Ramos (cell line): ENCODE data around the gene SMARCA5.

Source experiments
- in situ Hi-C: fragments of 300-500 bp; cut with MboI; formaldehyde crosslinking; loops from one replicate; pipeline ENCODE4 v1.14.3; 2022; ENCODE audit warnings: low sequenced_read_pairs; ENCODE audit not compliant: unreplicated experiment

The SMARCA5 gene

GRCh38 chr4:143606480-143606879, 93.0 kb downstream of the SMARCA5 start:
- in situ Hi-C loops: no loop called here
